ENCODE results near the gene PLXNA2. TPM values are rescaled to one million over a fixed set of nuclear protein-coding genes. Genes with fewer than 3 reads are reported as not detected.

The PLXNA2 gene
- total RNA-seq, 1 experiment from 2014 or later: 34.8 TPM

GRCh38 chr1:208230668-208231529, 13.3 kb downstream of the PLXNA2 start:
- peaks cover 11% of the 10 kb centered on the region for H3K36me3 ChIP-seq
- no peaks in the 10 kb centered on the region for H3K27me3 ChIP-seq
- no peak overlapping the region for H3K4me3 ChIP-seq
- H3K27ac ChIP-seq: no peak overlapping the region
- H3K4me1 ChIP-seq: peaks cover 46% of the 10 kb centered on the region
- no peak for DNase-seq
- H3K9me3 ChIP-seq (replicated peaks): no peaks in the 10 kb centered on the region

- peaks cover 25% of the 10 kb centered on the region for H3K4me1 ChIP-seq
- H3K27me3 ChIP-seq: no peaks in the 10 kb centered on the region
- H3K27ac ChIP-seq: no peak overlapping the region
- no peak for DNase-seq
- H3K4me3 ChIP-seq: no peak overlapping the region
- H3K9me3 ChIP-seq (replicated peaks): no peaks in the 10 kb centered on the region
- H3K36me3 ChIP-seq: peaks cover 11% of the 10 kb centered on the region
Observed at GRCh38 chr1:208228550-208228949, 15.6 kb downstream of the PLXNA2 start.

- Histone ChIP-seq H3K36me3 (peaks cover 11% of the 10 kb centered on the region), H3K4me1 (peaks cover 25% of the 10 kb centered on the region), H3K4me3 (no peak overlapping the region), H3K9me3 (replicated peaks) (no peaks in the 10 kb centered on the region), H3K27ac (no peak overlapping the region), H3K27me3 (no peaks in the 10 kb centered on the region)
- no peak for DNase-seq
Observed at GRCh38 chr1:208228026-208228425, 16.2 kb downstream of the PLXNA2 start.

GRCh38 chr1:208227366-208227765, 16.8 kb downstream of the PLXNA2 start:
- Histone ChIP-seq H3K9me3 (replicated peaks) (no peaks in the 10 kb centered on the region), H3K4me3 (no peak overlapping the region), H3K27me3 (no peaks in the 10 kb centered on the region), H3K4me1 (peaks cover 25% of the 10 kb centered on the region), H3K27ac (no peak overlapping the region), H3K36me3 (peaks cover 11% of the 10 kb centered on the region)
- no peak for DNase-seq

GRCh38 chr1:208225954-208226937, 17.9 kb downstream of the PLXNA2 start:
- no peak overlapping the region for H3K27ac ChIP-seq

GRCh38 chr1:208224192-208224713, 19.9 kb downstream of the PLXNA2 start:
- Histone ChIP-seq H3K27ac (no peak overlapping the region), H3K4me3 (no peak overlapping the region), H3K9me3 (replicated peaks) (no peaks in the 10 kb centered on the region), H3K27me3 (no peaks in the 10 kb centered on the region), H3K4me1 (peaks cover 43% of the 10 kb centered on the region), H3K36me3 (peaks cover 3% of the 10 kb centered on the region)
- no peak for DNase-seq

More at GRCh38 chr1:208225954-208226937, 17.9 kb downstream of the PLXNA2 start:
- Histone ChIP-seq H3K9me3 (replicated peaks) (no peaks in the 10 kb centered on the region), H3K4me1 (peaks cover 28% of the 10 kb centered on the region), H3K36me3 (peaks cover 11% of the 10 kb centered on the region), H3K4me3 (no peak overlapping the region), H3K27me3 (no peaks in the 10 kb centered on the region)
- DNase-seq: no peak

GRCh38 chr1:208223136-208223535, 21.0 kb downstream of the PLXNA2 start:
- H3K4me1 ChIP-seq: peaks cover 54% of the 10 kb centered on the region
- DNase-seq: no peak
- peak overlapping the region; percentile 19 for H3K27ac ChIP-seq

GRCh38 chr1:208222376-208223126, 21.6 kb downstream of the PLXNA2 start:
- no peaks in the 10 kb centered on the region for H3K9me3 ChIP-seq (replicated peaks)
- H3K4me3 ChIP-seq: no peak overlapping the region
- no peaks in the 10 kb centered on the region; the same call in none of the 2 replicates for H3K36me3 ChIP-seq
- H3K27me3 ChIP-seq: no peaks in the 10 kb centered on the region
- DNase-seq: peak in 1 of 2 experiments; percentile 55
- H3K4me1 ChIP-seq: peaks cover 57% of the 10 kb centered on the region
- H3K27ac ChIP-seq: peak overlapping the region; percentile 19

More at GRCh38 chr1:208223136-208223535, 21.0 kb downstream of the PLXNA2 start:
- Histone ChIP-seq H3K9me3 (replicated peaks) (no peaks in the 10 kb centered on the region), H3K27me3 (no peaks in the 10 kb centered on the region), H3K36me3 (peaks cover 3% of the 10 kb centered on the region), H3K4me3 (no peak overlapping the region)

- no peak overlapping the region for H3K4me3 ChIP-seq
- no peak overlapping the region; the same call in 1 of the 2 replicates for H3K27ac ChIP-seq
- H3K36me3 ChIP-seq: peaks cover 13% of the 10 kb centered on the region
- H3K9me3 ChIP-seq (replicated peaks): no peaks in the 10 kb centered on the region
- peaks cover 57% of the 10 kb centered on the region for H3K4me1 ChIP-seq
- peak; percentile 68 to 80 for DNase-seq
- no peaks in the 10 kb centered on the region for H3K27me3 ChIP-seq
Observed at GRCh38 chr1:208221291-208221622, 22.9 kb downstream of the PLXNA2 start.

- no peak overlapping the region for H3K4me3 ChIP-seq
- H3K27me3 ChIP-seq: no peaks in the 10 kb centered on the region
- peaks cover 57% of the 10 kb centered on the region for H3K4me1 ChIP-seq
- peaks cover 27% of the 10 kb centered on the region for H3K36me3 ChIP-seq
- H3K27ac ChIP-seq: peak overlapping the region; percentile 49
- peak; percentile 85 to 86 for DNase-seq
- no peaks in the 10 kb centered on the region for H3K9me3 ChIP-seq (replicated peaks)
Observed at GRCh38 chr1:208219659-208220282, 24.4 kb downstream of the PLXNA2 start.

- Histone ChIP-seq H3K36me3 (peaks cover 27% of the 10 kb centered on the region), H3K9me3 (replicated peaks) (no peaks in the 10 kb centered on the region), H3K4me1 (peaks cover 57% of the 10 kb centered on the region), H3K4me3 (no peak overlapping the region), H3K27ac (peak overlapping the region; percentile 49), H3K27me3 (no peaks in the 10 kb centered on the region)
- DNase-seq: no peak
Observed at GRCh38 chr1:208219098-208219658, 25.0 kb downstream of the PLXNA2 start.

- peaks cover 31% of the 10 kb centered on the region for H3K36me3 ChIP-seq
- H3K9me3 ChIP-seq (replicated peaks): no peaks in the 10 kb centered on the region
- no peak overlapping the region for H3K4me3 ChIP-seq
- peak overlapping the region; percentile 49 for H3K27ac ChIP-seq
- peak in 1 of 2 experiments; percentile 59 for DNase-seq
- no peaks in the 10 kb centered on the region for H3K27me3 ChIP-seq
- H3K4me1 ChIP-seq: peaks cover 55% of the 10 kb centered on the region
Observed at GRCh38 chr1:208218237-208219097, 25.7 kb downstream of the PLXNA2 start.

GRCh38 chr1:208217781-208218180, 26.4 kb downstream of the PLXNA2 start:
- peaks cover 37% of the 10 kb centered on the region for H3K36me3 ChIP-seq
- H3K4me3 ChIP-seq: no peak overlapping the region
- H3K27ac ChIP-seq: no peak overlapping the region; the same call in 1 of the 2 replicates
- H3K27me3 ChIP-seq: no peaks in the 10 kb centered on the region
- no peak for DNase-seq
- peaks cover 49% of the 10 kb centered on the region for H3K4me1 ChIP-seq
- H3K9me3 ChIP-seq (replicated peaks): 0 out of 2 replicates have a peak, but pooled peaks cover 5% of the 10 kb centered on the region

All from SJCRH30 (cell line).